ENCODE measurements around the gene CFAP97.

CFAP97 gene

DNA sequence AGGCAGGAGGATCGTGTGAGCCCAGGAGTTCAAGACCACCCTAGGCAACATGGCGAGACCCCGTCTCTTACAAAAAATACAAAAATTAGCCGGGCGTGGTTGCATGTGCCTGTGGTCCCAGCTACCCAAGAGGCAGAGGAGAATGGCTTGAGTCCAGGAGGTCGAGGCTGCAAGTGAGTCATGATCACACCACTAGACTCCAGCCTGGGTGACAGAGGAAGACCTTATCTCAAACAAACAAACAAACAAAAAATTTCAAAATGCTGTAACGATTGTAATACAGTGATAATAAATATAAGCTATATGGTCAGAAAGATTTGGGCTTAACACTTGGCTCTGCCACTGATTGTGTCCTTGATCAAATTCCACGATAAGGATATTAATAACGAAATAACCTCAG lies 36.6 kb downstream of the CFAP97 start:
- Mint-ChIP-seq H3K9me3 (no peaks in the 10 kb centered on the region), H3K4me1 (peaks cover 17% of the 10 kb centered on the region), H3K27ac (no peak overlapping the region), H3K27me3 (peaks cover 11% of the 10 kb centered on the region), H3K4me3 (no peak overlapping the region), H3K36me3 (peaks cover 50% of the 10 kb centered on the region)
- CTCF ChIA-PET, result interaction anchor here (1.1 kb wide), 1 partner anchor 17 kb away, joined by 3 read pairs; no protein-coding TSS in a partner anchor
- DNase-seq, result no peak

DNA sequence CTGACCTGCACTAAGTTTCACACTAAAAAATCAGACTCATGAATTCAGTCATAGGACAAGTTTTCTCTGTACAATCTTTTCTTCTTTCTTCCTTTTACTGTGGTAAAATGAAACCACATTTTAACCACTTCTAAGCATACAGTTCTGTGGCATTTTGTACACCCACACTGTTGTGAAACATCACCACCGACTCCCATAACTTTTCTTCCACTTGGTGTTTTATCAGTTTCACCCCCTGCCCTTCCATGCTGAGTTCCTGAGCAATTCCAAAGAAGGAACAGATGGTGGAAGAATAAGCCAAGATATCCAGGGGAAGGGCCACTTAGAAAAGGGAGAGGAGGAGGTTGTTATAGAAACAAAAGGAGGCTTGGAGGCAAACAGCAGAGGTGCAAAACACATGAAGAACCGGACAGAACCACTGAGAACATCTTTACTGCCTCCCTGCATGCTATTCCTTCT lies 38.2 kb downstream of the CFAP97 start:
- Mint-ChIP-seq H3K36me3 (peaks cover 56% of the 10 kb centered on the region), H3K4me3 (peak overlapping the region; percentile 22), H3K4me1 (peaks cover 17% of the 10 kb centered on the region), H3K27ac (peak overlapping the region; percentile 43), H3K27me3 (peaks cover 11% of the 10 kb centered on the region), H3K9me3 (no peaks in the 10 kb centered on the region)
- peak; percentile 27 for DNase-seq
- CTCF ChIA-PET, result no interaction called here

DNA sequence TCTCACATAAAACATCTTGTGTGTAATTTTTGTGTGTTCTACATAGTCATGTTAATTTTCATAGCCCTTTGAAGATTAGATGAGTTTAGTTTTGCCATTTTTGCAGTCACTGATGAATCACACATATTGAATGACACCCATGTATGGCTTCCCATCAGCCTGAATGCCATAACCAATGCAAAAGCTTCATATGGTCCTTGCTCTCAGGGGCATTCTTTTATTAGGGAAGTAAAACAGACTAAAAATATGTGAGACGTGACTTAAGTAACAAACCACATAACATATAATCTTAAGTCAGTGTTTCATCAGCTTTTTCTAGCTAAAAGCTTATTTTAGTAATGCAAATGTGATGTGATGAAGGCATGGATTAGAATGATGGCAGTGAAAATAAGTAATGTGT lies 52.5 kb downstream of the CFAP97 start:
- no peaks in the 10 kb centered on the region for H3K4me1 Mint-ChIP-seq
- H3K27me3 Mint-ChIP-seq, result no peaks in the 10 kb centered on the region
- H3K9me3 Mint-ChIP-seq, result no peaks in the 10 kb centered on the region
- H3K4me3 Mint-ChIP-seq, result no peak overlapping the region
- H3K36me3 Mint-ChIP-seq, result peaks cover 14% of the 10 kb centered on the region
- CTCF ChIA-PET, result no interaction called here
- no peak for DNase-seq
- H3K27ac Mint-ChIP-seq, result no peak overlapping the region

DNA sequence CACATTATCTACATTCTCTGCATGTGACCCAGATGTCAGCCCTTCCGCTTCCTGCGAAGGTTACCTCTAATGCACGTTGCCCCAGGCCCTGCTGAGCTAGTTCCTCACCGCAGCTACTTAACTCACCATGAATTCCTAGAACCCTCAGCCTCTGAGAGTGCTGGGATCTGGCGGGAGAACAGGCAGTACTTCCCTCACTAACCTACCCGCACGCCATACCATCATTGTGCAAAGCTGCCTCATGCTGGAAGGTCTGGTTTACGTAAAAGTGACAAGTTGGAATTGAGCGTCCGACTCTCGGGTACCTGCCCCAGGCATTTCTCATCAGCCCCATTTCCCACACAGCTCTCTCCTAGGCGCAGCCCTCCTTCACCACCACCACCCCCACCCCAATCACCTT lies 54.4 kb downstream of the CFAP97 start:
- no peaks in the 10 kb centered on the region for H3K4me1 Mint-ChIP-seq
- H3K9me3 Mint-ChIP-seq, result no peaks in the 10 kb centered on the region
- DNase-seq, result no peak
- no peak overlapping the region for H3K4me3 Mint-ChIP-seq
- H3K27ac Mint-ChIP-seq, result no peak overlapping the region
- CTCF ChIA-PET, result no interaction called here
- peaks cover 12% of the 10 kb centered on the region for H3K36me3 Mint-ChIP-seq
- H3K27me3 Mint-ChIP-seq, result peaks cover 14% of the 10 kb centered on the region

DNA sequence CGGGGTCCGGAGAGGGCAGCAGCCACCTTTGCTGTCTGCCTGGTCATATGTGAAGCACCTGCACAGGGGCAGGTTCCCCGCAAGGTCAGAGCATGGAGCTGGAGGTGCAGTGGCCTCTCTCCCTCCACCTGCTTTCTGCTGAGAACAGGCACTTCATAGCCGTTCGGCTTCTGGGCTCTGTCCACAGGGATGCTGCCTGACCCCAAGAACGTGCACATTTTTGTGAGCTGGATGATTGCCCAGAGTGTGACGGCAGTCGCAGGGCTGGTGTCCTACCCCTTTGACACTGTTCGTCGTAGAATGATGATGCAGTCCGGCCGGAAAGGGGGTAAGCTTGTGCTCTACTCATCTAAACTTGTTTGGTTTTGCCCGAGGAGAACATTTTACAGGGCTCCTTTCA lies 58.2 kb downstream of the CFAP97 start:
- Mint-ChIP-seq H3K9me3 (no peaks in the 10 kb centered on the region), H3K36me3 (no peaks in the 10 kb centered on the region), H3K27me3 (peaks cover 45% of the 10 kb centered on the region), H3K4me3 (no peak overlapping the region), H3K27ac (no peak overlapping the region), H3K4me1 (peaks cover 12% of the 10 kb centered on the region)
- CTCF ChIA-PET, result interaction anchor here (1.4 to 1.6 kb wide), 2 partner anchors 38 to 106 kb away, joined by 4 to 5 read pairs; no protein-coding TSS in a partner anchor
- no peak for DNase-seq

DNA sequence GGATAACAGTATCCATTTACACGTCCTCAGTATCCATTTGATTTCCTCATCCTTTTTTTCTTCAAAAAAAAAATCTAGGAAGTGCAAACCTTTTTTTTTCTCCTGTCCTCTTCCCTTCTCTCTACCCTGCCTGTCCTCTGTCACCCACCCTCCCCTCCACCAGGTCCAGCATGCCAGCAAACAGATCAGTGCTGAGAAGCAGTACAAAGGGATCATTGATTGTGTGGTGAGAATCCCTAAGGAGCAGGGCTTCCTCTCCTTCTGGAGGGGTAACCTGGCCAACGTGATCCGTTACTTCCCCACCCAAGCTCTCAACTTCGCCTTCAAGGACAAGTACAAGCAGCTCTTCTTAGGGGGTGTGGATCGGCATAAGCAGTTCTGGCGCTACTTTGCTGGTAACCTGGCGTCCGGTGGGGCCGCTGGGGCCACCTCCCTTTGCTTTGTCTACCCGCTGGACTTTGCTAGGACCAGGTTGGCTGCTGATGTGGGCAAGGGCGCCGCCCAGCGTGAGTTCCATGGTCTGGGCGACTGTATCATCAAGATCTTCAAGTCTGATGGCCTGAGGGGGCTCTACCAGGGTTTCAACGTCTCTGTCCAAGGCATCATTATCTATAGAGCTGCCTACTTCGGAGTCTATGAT lies 59.1 kb downstream of the CFAP97 start:
- Mint-ChIP-seq H3K4me3 (no peak overlapping the region), H3K4me1 (peaks cover 12% of the 10 kb centered on the region), H3K27ac (no peak overlapping the region), H3K9me3 (no peaks in the 10 kb centered on the region), H3K36me3 (no peaks in the 10 kb centered on the region), H3K27me3 (peaks cover 47% of the 10 kb centered on the region)
- CTCF ChIA-PET, result interaction anchor here (1.4 to 1.6 kb wide), 2 partner anchors 39 to 105 kb away, joined by 4 to 5 read pairs; no protein-coding TSS in a partner anchor
- DNase-seq, result no peak

DNA sequence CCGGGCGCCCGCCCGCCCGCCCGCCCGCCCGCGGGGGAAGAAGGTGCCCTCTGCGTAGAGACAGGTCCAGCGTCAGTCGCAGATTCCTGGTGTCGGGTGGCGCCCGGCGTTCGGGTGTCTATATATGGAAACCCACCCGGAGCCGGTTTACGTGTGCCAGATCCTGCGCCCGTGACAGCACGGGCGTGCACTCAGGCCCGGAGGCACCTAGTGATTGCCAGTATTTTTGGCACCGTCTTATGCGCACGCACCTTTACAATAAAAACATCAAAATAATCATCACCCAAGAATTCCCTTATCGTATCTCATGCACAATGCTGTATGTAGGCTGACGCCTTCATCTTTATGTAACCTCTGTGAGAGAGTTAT lies 60.2 kb downstream of the CFAP97 start:
- H3K4me1 Mint-ChIP-seq, result peaks cover 12% of the 10 kb centered on the region
- H3K27ac Mint-ChIP-seq, result no peak overlapping the region

DNA sequence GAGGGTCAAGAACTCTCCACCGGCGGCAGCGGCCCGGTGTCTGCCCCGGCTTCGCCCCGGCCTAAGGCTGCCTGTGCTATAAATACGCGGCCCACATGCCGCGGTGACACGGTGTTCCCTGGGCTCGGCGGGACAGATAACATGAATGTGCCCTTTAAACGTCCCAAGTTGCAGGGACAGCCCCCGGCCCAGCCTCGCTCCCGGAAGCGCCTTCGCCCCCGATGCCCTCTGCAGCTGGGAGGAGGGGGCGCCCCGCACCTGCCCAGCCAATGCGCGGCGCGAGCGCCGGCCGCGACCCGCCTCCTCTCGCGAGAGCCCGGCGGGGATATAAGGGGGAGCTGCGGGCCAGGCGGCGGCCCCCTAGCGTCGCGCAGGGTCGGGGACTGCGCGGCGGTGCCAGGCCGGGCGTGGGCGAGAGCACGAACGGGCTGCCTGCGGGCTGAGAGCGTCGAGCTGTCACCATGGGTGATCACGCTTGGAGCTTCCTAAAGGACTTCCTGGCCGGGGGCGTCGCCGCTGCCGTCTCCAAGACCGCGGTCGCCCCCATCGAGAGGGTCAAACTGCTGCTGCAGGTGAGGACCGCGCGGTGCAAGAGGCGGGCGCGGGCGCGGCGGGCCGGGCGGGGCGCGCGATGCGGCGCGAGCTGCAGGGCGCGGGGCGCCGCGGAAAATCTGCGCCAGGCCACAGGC lies 60.7 kb downstream of the CFAP97 start, which contains the start of gene SLC25A4:
TSS of gene SLC25A4 (plus strand) at position 355 of the 689 bp plus-strand sequence. CDS start at position 462, 107 bp downstream.
- CTCF ChIA-PET, result interaction anchor here (1.5 to 1.8 kb wide), 3 partner anchors 9 to 41 kb away, joined by 3 to 5 read pairs (median 4); no protein-coding TSS in a partner anchor
- H3K36me3 Mint-ChIP-seq, result no peaks in the 10 kb centered on the region
- peak; percentile 85 for DNase-seq
- H3K4me1 Mint-ChIP-seq, result peaks cover 12% of the 10 kb centered on the region
- peak within 1 kb of the TSS; percentile 78 for H3K4me3 Mint-ChIP-seq
- H3K27ac Mint-ChIP-seq, result no peak within 1 kb of the TSS
- no peaks in the 10 kb centered on the region for H3K9me3 Mint-ChIP-seq
- H3K27me3 Mint-ChIP-seq, result peaks cover 63% of the 10 kb centered on the region

More for the DNA sequence above, 60.2 kb downstream of the CFAP97 start:
- CTCF ChIA-PET, result interaction anchor here (1.5 to 1.8 kb wide), 3 partner anchors 9 to 40 kb away, joined by 3 to 5 read pairs (median 4); no protein-coding TSS in a partner anchor
- peak; percentile 42 for DNase-seq
- Mint-ChIP-seq H3K9me3 (no peaks in the 10 kb centered on the region), H3K27me3 (peaks cover 58% of the 10 kb centered on the region), H3K4me3 (peak overlapping the region; percentile 75), H3K36me3 (no peaks in the 10 kb centered on the region)

DNA sequence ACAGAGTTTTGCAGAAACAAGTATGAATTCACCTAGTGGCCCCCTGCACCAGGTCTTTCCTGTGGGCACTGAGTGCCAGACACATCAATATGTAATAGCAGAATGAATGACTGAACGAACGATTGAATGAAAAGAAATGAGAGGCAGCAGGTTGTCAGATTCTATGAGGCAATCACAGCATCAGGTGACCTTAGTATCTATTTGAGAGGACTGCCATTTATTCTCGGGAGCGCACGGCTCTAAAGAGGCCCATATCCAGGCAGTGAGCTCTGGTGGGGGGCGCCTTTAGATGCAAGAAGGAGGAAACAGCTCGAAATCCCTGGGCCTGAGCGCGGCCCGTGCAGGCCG lies 61.3 kb downstream of the CFAP97 start:
- Mint-ChIP-seq H3K36me3 (no peaks in the 10 kb centered on the region), H3K27me3 (peaks cover 69% of the 10 kb centered on the region), H3K9me3 (no peaks in the 10 kb centered on the region), H3K4me1 (peaks cover 12% of the 10 kb centered on the region), H3K4me3 (peak overlapping the region; percentile 78), H3K27ac (no peak overlapping the region)
- DNase-seq, result no peak
- CTCF ChIA-PET, result interaction anchor here (1.4 to 1.8 kb wide), 3 partner anchors 8 to 41 kb away, joined by 3 to 5 read pairs (median 4); no protein-coding TSS in a partner anchor

DNA sequence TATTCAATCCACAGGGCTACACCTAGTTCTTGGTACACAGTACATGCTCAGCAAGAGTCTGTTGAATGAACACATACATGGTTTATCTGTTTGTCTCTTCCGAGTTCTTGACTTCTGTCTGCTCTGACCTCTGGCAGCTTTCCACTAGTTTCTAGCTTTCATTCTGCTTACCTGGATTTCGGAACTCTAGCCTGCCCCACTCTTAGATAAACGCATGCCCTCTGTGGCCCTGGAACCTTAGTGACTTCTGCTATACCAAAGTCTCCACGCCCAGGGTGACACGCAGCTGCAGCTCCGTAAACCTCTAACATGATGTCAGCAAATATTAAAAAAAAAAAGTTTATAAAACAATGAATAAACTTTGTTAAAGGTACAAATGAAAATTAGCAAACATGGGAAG lies 62.0 kb downstream of the CFAP97 start:
- H3K9me3 Mint-ChIP-seq, result no peaks in the 10 kb centered on the region
- no peaks in the 10 kb centered on the region for H3K36me3 Mint-ChIP-seq
- DNase-seq, result no peak
- peaks cover 12% of the 10 kb centered on the region for H3K4me1 Mint-ChIP-seq
- H3K27ac Mint-ChIP-seq, result no peak overlapping the region
- H3K27me3 Mint-ChIP-seq, result peaks cover 73% of the 10 kb centered on the region
- CTCF ChIA-PET, result interaction anchor here (1.4 kb wide), 1 partner anchor 42 kb away, joined by 3 read pairs; no protein-coding TSS in a partner anchor
- no peak overlapping the region for H3K4me3 Mint-ChIP-seq

DNA sequence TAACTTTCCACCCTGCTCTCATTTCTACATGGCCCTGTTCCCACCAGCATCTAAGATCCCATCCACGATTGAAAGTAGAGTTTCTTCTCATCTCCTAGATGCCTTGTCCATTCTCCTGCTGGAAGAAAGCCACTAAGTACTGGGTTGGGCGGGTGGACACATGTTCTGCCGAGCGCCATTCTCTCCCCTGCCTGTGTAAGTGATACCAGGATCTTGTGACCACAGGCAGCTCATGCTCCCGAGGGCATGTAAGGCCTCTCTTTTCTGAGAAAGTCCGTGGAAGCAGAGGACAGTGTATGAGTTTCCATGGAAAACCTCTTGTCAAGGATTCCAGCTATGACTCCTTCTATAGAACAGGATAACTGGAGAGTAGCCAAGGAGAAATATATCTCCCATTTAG lies 64.1 kb downstream of the CFAP97 start:
- Mint-ChIP-seq H3K4me1 (peaks cover 12% of the 10 kb centered on the region), H3K27me3 (peaks cover 66% of the 10 kb centered on the region), H3K4me3 (no peak overlapping the region), H3K36me3 (no peaks in the 10 kb centered on the region), H3K27ac (no peak overlapping the region), H3K9me3 (no peaks in the 10 kb centered on the region)
- DNase-seq, result no peak
- CTCF ChIA-PET, result interaction anchor here (1.1 kb wide), 1 partner anchor 44 kb away, joined by 3 read pairs; no protein-coding TSS in a partner anchor

DNA sequence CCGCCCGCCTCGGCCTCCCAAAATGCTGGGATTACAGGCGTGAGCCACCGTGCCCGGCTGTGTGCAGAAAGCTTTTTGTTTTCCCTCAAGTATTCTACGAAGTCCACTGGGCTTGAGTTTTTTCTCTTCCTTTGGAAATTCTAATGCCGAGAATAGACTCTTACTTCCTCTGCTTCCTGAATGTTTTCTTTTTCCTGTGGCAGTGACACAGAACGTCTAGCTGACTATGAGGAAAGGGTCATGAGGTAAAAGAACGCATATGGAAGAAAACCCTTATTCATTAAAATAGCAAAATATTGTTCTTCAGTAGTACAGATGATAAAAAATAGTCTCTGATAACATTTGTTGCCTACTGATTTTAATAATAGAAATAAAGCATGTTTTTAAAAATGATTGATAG lies 65.6 kb downstream of the CFAP97 start:
- Mint-ChIP-seq H3K4me3 (no peak overlapping the region), H3K4me1 (peaks cover 5% of the 10 kb centered on the region), H3K27ac (no peak overlapping the region), H3K36me3 (no peaks in the 10 kb centered on the region), H3K27me3 (peaks cover 50% of the 10 kb centered on the region), H3K9me3 (no peaks in the 10 kb centered on the region)
- DNase-seq, result no peak
- CTCF ChIA-PET, result interaction anchor here (0.6 kb wide), 1 partner anchor 298 kb away, joined by 4 read pairs; no protein-coding TSS in a partner anchor

DNA sequence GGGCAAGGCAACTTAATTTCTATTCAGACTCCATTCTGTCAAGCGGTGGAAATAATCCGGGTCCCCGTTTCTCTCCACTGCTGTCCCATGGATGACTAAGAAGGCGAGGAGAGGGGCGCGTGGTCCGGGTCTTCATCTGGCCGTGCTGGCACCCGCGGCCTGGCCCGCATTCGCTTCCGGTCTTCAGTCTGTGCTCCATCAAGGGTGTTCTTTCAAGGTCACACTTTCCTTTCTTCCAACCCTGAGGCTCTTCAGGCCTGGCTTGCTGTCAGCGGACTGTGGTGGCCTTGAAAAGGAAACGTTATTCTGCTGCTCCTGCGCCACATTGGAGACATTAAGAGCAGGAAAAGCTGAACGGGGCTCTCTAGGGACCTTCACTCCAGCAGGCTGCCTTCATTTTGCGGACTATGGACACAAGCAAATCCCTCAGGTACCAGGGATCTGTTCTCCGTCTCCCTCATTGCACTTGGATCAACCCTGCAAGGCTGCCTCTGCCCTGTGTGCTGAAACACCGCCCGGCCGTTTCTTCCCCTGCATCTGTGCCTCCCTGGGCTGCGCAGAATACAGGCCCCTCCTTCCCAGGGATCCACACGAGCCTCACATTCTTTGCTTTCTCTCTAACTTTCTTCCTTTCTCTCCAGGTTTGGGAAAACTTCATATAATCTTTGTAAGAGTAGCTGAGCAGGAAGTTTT lies 66.4 kb downstream of the CFAP97 start:
- H3K27ac Mint-ChIP-seq, result no peak overlapping the region
- H3K27me3 Mint-ChIP-seq, result peaks cover 44% of the 10 kb centered on the region
- CTCF ChIA-PET, result interaction anchor here (1.3 to 3.3 kb wide), 2 partner anchors 97 to 392 kb away, joined by 4 to 21 read pairs; no protein-coding TSS in a partner anchor

DNA sequence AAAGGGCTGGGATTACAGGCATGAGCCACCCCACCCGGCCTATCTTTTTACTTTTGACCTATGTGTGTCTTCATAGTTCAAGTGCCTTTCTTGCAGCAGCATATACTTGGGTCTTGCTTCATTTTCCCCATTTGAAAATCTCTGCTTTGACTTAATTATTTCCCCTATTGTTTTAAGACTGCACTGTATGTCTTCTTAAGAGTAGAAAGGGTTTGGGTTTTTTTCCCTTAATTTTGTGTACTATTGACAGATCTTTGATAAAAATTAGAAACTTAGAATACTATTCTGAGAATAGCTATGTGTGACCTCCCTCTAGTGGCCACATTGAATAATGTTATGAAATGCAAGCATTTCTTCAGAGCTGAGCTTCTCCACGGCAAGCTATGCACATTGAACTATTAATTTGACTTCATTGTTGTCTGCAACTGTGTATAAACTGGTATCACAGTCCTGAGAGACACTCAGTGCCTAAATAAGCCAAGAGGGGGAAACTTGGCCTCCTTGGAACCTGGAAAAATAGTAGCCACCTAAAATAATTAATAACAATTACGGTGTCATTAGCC lies 69.4 kb downstream of the CFAP97 start:
- DNase-seq, result no peak
- Mint-ChIP-seq H3K27me3 (peaks cover 45% of the 10 kb centered on the region), H3K9me3 (no peaks in the 10 kb centered on the region), H3K27ac (no peak overlapping the region), H3K36me3 (no peaks in the 10 kb centered on the region), H3K4me1 (no peaks in the 10 kb centered on the region), H3K4me3 (no peak overlapping the region)
- CTCF ChIA-PET, result interaction anchor here (0.7 to 3.3 kb wide), 16 partner anchors 9 to 270 kb away, joined by 3 to 21 read pairs (median 4); partner anchors contain the start of gene SLC25A4

More for the DNA sequence above, 66.4 kb downstream of the CFAP97 start:
- Mint-ChIP-seq H3K9me3 (no peaks in the 10 kb centered on the region), H3K36me3 (no peaks in the 10 kb centered on the region), H3K4me1 (peaks cover 2% of the 10 kb centered on the region), H3K4me3 (no peak overlapping the region)
- DNase-seq, result no peak

Measured in activated naive CD4-positive, alpha-beta T cell treated with anti-CD3 and anti-CD28 coated beads, Interleukin-2, amount 10 ng/mL, durations not matched to agents 7 days and 5 days (primary cell).